ENCODE results near the gene XPC. TPM values are rescaled to one million over a fixed set of nuclear protein-coding genes. Genes with fewer than 3 reads are reported as not detected.
"Not testable (repeated sequence)": the region's sequence is repeated elsewhere in the genome, so short reads cannot be mapped to it uniquely, and the experiment has no call there.

The XPC gene
- total RNA-seq, 1 experiment from 2014 or later = 30.3 TPM

- no peak overlapping the region for H3K9ac ChIP-seq (ENCODE audit: low read length)
- no peaks in the 10 kb centered on the region for H3K9me2 ChIP-seq (replicated peaks; ENCODE audit: insufficient read depth, low read length)
- H4K20me1 ChIP-seq (ENCODE audit: insufficient read depth, low read depth, low read length) = 0 out of 2 replicates have a peak, but pooled peaks cover 15% of the 10 kb centered on the region
- H3K27ac ChIP-seq (ENCODE audit: low read length) = no peak overlapping the region
- no peaks in the 10 kb centered on the region for H3K9me3 ChIP-seq (ENCODE audit: low read length)
- H3K79me2 ChIP-seq (ENCODE audit: low read length) = peaks cover 73% of the 10 kb centered on the region
- H2AFZ ChIP-seq (ENCODE audit: low read length) = no peak overlapping the region
- no peaks in the 10 kb centered on the region for H3K27me3 ChIP-seq (ENCODE audit: low read length)
- no peak overlapping the region for H3K4me3 ChIP-seq (ENCODE audit: low read length)
- H3K4me1 ChIP-seq (ENCODE audit: low read length) = peaks cover 16% of the 10 kb centered on the region
- no peak overlapping the region for H3K4me2 ChIP-seq (ENCODE audit: low read depth, low read length, poor library complexity, severe bottlenecking)
- peaks cover 19% of the 10 kb centered on the region; the same call in 1 of the 2 replicates for H3K36me3 ChIP-seq (ENCODE audit: insufficient read depth, low read length)
- DNase-seq = no peak
Observed at GRCh38 chr3:14120111-14120920, 58.1 kb downstream of the XPC start.

- no peak for DNase-seq
- H3K4me2 ChIP-seq (ENCODE audit: low read depth, low read length, poor library complexity, severe bottlenecking) = no peak overlapping the region
- H3K4me3 ChIP-seq (ENCODE audit: low read length) = no peak overlapping the region
- H3K4me1 ChIP-seq (ENCODE audit: low read length) = peaks cover 16% of the 10 kb centered on the region
- H3K27me3 ChIP-seq (ENCODE audit: low read length) = no peaks in the 10 kb centered on the region
- H2AFZ ChIP-seq (ENCODE audit: low read length) = no peak overlapping the region
- no peaks in the 10 kb centered on the region for H3K9me2 ChIP-seq (replicated peaks; ENCODE audit: insufficient read depth, low read length)
- peaks cover 25% of the 10 kb centered on the region; the same call in 1 of the 2 replicates for H3K36me3 ChIP-seq (ENCODE audit: insufficient read depth, low read length)
- no peak overlapping the region for H3K27ac ChIP-seq (ENCODE audit: low read length)
- H3K79me2 ChIP-seq (ENCODE audit: low read length) = peaks cover 68% of the 10 kb centered on the region
- no peak overlapping the region for H3K9ac ChIP-seq (ENCODE audit: low read length)
- H4K20me1 ChIP-seq (ENCODE audit: insufficient read depth, low read depth, low read length) = 0 out of 2 replicates have a peak, but pooled peaks cover 15% of the 10 kb centered on the region
- no peaks in the 10 kb centered on the region for H3K9me3 ChIP-seq (ENCODE audit: low read length)
Observed at GRCh38 chr3:14119651-14120050, 58.8 kb downstream of the XPC start.

- no peak overlapping the region for H3K4me3 ChIP-seq (ENCODE audit: low read length)
- no peak for DNase-seq
- H3K79me2 ChIP-seq (ENCODE audit: low read length) = peaks cover 59% of the 10 kb centered on the region
- H3K9me3 ChIP-seq (ENCODE audit: low read length) = no peaks in the 10 kb centered on the region
- H3K9ac ChIP-seq (ENCODE audit: low read length) = no peak overlapping the region
- H3K4me1 ChIP-seq (ENCODE audit: low read length) = peaks cover 16% of the 10 kb centered on the region
- peaks cover 19% of the 10 kb centered on the region; the same call in 1 of the 2 replicates for H4K20me1 ChIP-seq (ENCODE audit: insufficient read depth, low read depth, low read length)
- H3K27me3 ChIP-seq (ENCODE audit: low read length) = no peaks in the 10 kb centered on the region
- no peak overlapping the region for H3K4me2 ChIP-seq (ENCODE audit: low read depth, low read length, poor library complexity, severe bottlenecking)
- H2AFZ ChIP-seq (ENCODE audit: low read length) = no peak overlapping the region
- no peaks in the 10 kb centered on the region for H3K9me2 ChIP-seq (replicated peaks; ENCODE audit: insufficient read depth, low read length)
- peaks cover 33% of the 10 kb centered on the region; the same call in 1 of the 2 replicates for H3K36me3 ChIP-seq (ENCODE audit: insufficient read depth, low read length)
- H3K27ac ChIP-seq (ENCODE audit: low read length) = no peak overlapping the region
Observed at GRCh38 chr3:14118400-14119381, 59.7 kb downstream of the XPC start.

GRCh38 chr3:14117468-14118399 is 60.7 kb downstream of the XPC start:
- H3K9me3 ChIP-seq (ENCODE audit: low read length) = no peaks in the 10 kb centered on the region
- no peak overlapping the region for H2AFZ ChIP-seq (ENCODE audit: low read length)
- peaks cover 50% of the 10 kb centered on the region for H3K79me2 ChIP-seq (ENCODE audit: low read length)
- H3K36me3 ChIP-seq (ENCODE audit: insufficient read depth, low read length) = peaks cover 36% of the 10 kb centered on the region; the same call in 1 of the 2 replicates
- H3K4me1 ChIP-seq (ENCODE audit: low read length) = peaks cover 11% of the 10 kb centered on the region
- no peak overlapping the region for H3K9ac ChIP-seq (ENCODE audit: low read length)
- no peaks in the 10 kb centered on the region for H3K9me2 ChIP-seq (replicated peaks; ENCODE audit: insufficient read depth, low read length)
- no peak overlapping the region for H3K4me2 ChIP-seq (ENCODE audit: low read depth, low read length, poor library complexity, severe bottlenecking)
- H3K27me3 ChIP-seq (ENCODE audit: low read length) = no peaks in the 10 kb centered on the region
- H3K27ac ChIP-seq (ENCODE audit: low read length) = no peak overlapping the region
- H4K20me1 ChIP-seq (ENCODE audit: insufficient read depth, low read depth, low read length) = peaks cover 19% of the 10 kb centered on the region; the same call in 1 of the 2 replicates
- H3K4me3 ChIP-seq (ENCODE audit: low read length) = no peak overlapping the region
- no peak for DNase-seq

GRCh38 chr3:14113965-14114635 is 64.3 kb downstream of the XPC start:
- H4K20me1 ChIP-seq (ENCODE audit: insufficient read depth, low read depth, low read length) = peaks cover 19% of the 10 kb centered on the region
- no peak overlapping the region for H3K4me3 ChIP-seq (ENCODE audit: low read length)
- no peak overlapping the region for H3K27ac ChIP-seq (ENCODE audit: low read length)
- H2AFZ ChIP-seq (ENCODE audit: low read length) = no peak overlapping the region
- H3K79me2 ChIP-seq (ENCODE audit: low read length) = peaks cover 16% of the 10 kb centered on the region
- no peak for DNase-seq
- no peaks in the 10 kb centered on the region for H3K27me3 ChIP-seq (ENCODE audit: low read length)
- no peak overlapping the region for H3K9ac ChIP-seq (ENCODE audit: low read length)
- H3K9me3 ChIP-seq (ENCODE audit: low read length) = no peaks in the 10 kb centered on the region
- H3K9me2 ChIP-seq (replicated peaks; ENCODE audit: insufficient read depth, low read length) = no peaks in the 10 kb centered on the region
- peaks cover 31% of the 10 kb centered on the region; the same call in 1 of the 2 replicates for H3K36me3 ChIP-seq (ENCODE audit: insufficient read depth, low read length)
- H3K4me1 ChIP-seq (ENCODE audit: low read length) = no peaks in the 10 kb centered on the region
- H3K4me2 ChIP-seq (ENCODE audit: low read depth, low read length, poor library complexity, severe bottlenecking) = no peak overlapping the region

GRCh38 chr3:14110699-14111098 is 67.7 kb downstream of the XPC start:
- Histone ChIP-seq H3K9ac (ENCODE audit: low read length) (no peak overlapping the region), H3K4me1 (ENCODE audit: low read length) (no peaks in the 10 kb centered on the region), H3K4me2 (ENCODE audit: low read depth, low read length, poor library complexity, severe bottlenecking) (no peak overlapping the region), H3K9me2 (replicated peaks; ENCODE audit: insufficient read depth, low read length) (no peaks in the 10 kb centered on the region), H3K36me3 (ENCODE audit: insufficient read depth, low read length) (peaks cover 21% of the 10 kb centered on the region; the same call in 1 of the 2 replicates), H2AFZ (ENCODE audit: low read length) (no peak overlapping the region), H3K27ac (ENCODE audit: low read length) (no peak overlapping the region), H4K20me1 (ENCODE audit: insufficient read depth, low read depth, low read length) (peaks cover 5% of the 10 kb centered on the region), H3K4me3 (ENCODE audit: low read length) (no peak overlapping the region), H3K79me2 (ENCODE audit: low read length) (no peaks in the 10 kb centered on the region), H3K9me3 (ENCODE audit: low read length) (no peaks in the 10 kb centered on the region), H3K27me3 (ENCODE audit: low read length) (no peaks in the 10 kb centered on the region)
- no peak for DNase-seq

GRCh38 chr3:14109821-14110220 is 68.6 kb downstream of the XPC start:
- not testable (repeated sequence) for H4K20me1 ChIP-seq (ENCODE audit: insufficient read depth, low read depth, low read length); H3K9ac ChIP-seq (ENCODE audit: low read length); H3K4me2 ChIP-seq (ENCODE audit: low read depth, low read length, poor library complexity, severe bottlenecking); H3K4me1 ChIP-seq (ENCODE audit: low read length); H3K9me3 ChIP-seq (ENCODE audit: low read length); H3K9me2 ChIP-seq (replicated peaks; ENCODE audit: insufficient read depth, low read length); DNase-seq; H3K4me3 ChIP-seq (ENCODE audit: low read length); H2AFZ ChIP-seq (ENCODE audit: low read length); H3K27me3 ChIP-seq (ENCODE audit: low read length); H3K79me2 ChIP-seq (ENCODE audit: low read length); H3K27ac ChIP-seq (ENCODE audit: low read length)
- peaks cover 12% of the 10 kb centered on the region; the same call in 1 of the 2 replicates for H3K36me3 ChIP-seq (ENCODE audit: insufficient read depth, low read length)
